Fibroblast of peridontal ligament (primary cell): Measurements from ENCODE around the gene TUBA4A.
"Not testable (repeated sequence)": the region's sequence is repeated elsewhere in the genome, so short reads cannot be mapped to it uniquely, and the experiment has no call there.

Experiments used
- DNase-seq: peaks from one replicate; pipeline ENCODE4 v3.0.0-alpha.2; 2010; ENCODE audit errors: extremely low read depth

TUBA4A gene

DNA sequence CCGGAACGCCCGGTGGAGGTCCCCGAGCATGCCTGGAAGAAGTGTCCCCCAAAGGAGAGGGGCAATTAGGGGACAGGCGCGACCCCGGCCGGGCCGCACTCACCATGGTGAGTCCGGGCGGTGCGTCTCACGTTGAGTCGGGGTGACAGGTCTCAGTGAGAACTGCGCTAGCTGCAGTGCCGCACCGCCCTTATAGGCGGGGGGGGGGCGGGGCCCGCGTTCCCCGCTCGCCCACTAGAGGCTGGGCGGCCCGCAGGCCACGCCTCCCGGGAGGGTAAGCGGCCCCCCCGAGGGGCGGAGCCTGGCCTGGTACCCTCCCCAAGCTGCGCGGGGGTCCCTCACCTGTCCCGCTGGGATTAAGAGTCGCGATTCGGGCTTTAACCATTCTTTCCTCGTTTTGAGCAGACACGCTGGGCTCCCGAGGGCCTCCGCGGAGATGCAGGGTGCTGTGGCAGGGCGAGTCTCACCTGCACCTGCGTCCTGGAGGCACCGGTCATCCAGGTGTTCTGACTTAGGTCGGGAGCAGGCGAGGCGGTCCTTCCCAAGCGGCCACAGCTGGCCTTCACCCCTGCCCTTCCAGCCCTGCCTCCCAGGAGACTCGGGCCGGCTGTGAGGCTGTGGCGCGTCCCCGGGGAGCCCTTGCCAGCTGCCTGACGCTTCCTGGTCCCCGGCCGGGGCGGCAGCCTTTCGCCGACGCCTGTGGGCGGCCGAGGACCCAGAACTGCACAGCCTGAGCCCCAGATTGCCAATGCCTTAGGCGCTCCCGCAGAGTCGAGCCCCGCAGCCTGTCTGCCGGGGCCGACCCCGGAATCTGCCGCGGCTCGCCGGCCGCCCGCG lies at the start of gene TUBA4A:
Gene TUBA4A (minus strand): TSS at position 166 of the 837 bp plus-strand sequence. CDS start 60 bp downstream, at position 106.
- peak; percentile 35 for DNase-seq

DNA sequence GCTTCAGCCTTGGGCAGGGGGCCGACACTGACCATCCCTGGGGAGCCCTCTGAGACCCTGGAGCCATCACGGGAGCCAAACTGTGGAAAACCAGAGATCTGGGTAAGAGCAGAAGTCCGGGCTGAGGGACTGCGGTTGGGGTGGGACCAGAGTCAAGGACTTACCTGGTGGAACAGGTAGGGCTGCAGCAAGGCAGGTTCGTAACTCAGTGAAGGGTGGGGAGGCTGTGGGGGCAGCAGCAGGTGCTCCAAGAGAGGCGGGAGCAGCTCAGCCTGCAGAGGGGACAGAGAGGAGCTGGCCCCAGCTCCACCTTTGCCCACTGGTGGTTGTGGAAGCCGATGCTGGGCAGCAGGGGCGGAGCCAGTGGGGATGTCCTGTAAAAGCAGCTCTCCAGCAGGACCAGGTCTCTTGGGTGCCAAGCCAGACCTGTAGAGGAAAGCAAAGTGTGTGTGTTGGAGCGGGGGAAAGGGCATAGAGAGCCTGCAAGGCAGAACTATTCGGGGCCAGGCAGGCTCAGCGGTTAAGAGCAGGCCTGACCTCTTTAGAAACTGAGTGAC lies 48.8 kb upstream of the TUBA4A start:
- no peak for DNase-seq

DNA sequence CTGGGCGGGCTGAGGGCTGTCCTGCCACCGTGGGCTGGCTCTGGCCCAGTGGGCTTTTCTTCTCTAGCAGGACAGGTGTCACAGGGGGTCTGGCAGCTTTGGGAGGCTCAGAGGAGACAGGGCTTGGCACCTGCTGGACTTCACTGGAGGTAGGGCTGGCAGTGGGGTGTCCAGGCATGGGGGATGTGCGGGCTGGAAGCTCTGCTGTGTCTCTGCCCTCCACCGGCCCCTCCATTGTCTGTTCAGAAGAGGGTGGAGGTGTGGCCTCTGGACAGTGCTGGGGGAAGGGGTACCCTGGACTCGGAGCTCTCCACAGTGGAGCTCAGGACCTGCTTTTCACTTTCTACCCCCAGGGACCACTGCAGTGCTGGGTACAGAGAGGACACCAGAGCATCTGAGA lies 46.3 kb upstream of the TUBA4A start:
- no peak for DNase-seq

DNA sequence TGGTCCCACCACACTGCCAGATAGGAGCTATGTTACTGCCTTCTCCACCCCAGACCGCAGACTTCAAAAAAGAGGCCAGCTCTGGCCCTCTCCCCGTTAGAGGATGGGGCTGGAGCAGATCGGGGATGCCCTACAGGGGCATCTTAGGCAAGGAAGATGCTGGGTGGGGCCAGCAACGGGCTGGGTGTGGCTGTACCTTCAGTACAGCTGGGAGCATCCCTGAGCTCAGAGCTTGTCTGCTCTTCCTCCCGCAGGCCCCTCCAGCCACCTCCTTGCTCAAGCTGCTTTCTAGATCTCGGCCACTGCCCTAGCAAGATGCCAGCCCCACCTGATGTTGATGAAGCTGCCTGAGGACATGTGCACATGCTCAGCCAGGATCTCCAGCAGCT lies 45.6 kb upstream of the TUBA4A start:
- DNase-seq: no peak

DNA sequence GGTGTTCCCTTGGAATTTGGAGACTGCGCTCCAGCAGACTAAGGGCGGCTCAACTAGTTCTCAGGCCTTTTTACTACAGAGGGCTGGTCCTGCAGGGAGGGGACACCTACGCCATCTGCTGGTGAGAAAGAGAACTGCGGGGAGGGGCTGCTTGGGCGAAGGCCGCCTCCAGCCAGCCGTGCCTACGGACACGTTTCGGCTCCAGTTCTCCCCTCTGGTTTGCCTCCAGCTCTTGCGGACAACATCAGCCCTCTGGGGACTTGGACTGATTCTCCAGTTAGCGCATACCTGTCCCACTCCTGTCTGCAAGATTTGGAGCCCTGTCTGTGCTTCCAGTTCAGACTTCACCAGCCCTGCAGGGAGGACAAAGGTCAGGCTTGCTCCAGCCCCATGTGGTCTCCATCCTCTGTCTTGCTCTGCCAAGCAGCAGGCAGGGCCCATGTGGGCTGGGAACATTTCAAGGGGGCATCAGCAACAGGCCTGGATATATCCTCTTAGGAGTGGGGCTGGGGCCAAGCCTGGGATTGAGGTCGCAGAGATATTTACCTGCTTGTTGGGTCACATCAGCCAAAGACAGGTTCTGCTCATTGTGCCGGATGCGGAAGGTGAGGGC lies 45.1 kb upstream of the TUBA4A start:
- peak; percentile 78 for DNase-seq

DNA sequence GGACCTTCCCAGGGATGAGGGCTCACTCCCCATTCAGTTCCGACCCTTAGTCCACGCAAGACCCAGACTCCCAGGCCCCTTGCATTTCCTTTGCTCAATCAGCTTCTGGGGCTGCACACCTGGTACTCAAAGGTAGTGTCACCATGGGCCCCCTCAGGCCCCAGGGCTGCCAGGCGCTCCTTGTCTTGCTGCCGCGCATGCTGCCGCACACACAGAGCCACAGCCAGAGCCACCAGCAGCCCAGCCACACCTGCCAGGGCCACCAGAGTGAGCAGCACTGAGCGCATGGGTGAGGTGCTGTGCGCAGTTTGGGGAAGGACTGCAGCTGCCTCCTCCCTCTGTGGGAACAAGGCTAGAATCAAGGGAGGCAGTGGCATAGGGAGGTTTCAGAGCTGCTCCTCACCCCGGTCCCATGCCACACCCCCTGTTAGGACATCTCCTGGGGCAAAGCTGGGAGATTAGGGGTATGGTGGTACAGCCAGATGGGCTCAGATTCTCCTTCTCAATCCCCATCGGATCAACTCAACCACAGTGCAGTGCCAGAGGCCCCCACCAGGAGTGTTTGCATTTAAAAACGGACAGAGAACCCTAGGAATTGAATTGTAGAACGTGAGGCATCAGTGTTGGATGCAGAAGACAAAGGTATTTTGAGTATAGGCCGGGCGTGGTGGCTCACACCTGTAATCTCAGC lies 44.2 kb upstream of the TUBA4A start:
- no peak for DNase-seq

DNA sequence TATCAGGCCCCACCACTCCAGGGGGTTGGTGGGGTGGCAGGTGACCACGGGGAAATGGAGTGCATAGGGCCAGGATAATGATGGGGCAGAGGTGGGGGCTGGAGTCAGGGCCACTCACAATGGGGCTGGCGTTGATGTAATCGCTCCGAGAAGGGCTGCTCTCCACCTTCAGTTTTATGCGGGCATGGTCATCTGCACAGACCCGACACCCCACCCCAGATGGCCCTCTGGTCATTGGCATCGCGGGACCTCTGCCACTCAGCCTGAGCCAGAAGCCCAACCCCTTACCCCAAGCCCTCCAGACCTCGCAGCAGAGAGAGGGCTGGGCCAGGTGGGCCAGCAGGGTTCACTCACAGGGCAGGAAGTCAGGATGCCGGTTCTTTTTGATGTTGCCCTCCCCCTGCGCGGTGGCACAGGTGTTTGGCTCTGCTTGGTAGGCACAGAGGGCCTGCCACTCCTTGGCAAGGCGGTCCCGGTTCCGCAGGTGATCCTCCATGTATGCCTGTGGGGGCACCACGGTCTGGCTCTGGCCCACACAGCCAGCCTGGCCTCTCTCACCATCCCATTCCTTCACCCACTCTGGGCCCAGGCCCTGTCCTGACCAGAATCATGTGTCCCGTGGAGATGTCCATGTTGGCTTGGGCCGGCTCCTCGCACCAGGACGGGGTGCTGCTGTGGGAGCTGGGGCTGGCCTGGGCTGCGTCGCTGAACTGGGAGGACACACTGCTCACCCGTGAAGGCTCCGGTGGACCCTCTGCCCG lies 43.1 kb upstream of the TUBA4A start:
- no peak for DNase-seq

DNA sequence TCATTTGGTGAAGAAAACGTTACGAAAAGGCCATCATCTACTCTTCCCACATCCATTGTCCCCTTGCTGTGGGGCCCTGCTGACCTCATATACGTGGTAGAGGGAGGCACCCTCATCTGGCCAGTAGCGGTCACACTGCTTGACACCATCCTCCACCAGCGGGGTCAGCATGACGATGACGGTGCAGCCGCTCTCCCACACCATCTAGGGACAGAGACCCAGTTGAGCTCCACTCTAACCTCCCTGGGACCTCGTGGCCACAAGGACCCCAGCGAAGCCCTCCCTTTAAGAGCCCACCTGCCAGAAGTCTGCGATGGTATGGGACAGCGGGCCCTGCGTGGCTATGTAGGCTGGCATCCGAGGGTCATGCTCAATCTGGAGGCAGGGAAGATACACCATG lies 42.4 kb upstream of the TUBA4A start:
- DNase-seq: no peak

DNA sequence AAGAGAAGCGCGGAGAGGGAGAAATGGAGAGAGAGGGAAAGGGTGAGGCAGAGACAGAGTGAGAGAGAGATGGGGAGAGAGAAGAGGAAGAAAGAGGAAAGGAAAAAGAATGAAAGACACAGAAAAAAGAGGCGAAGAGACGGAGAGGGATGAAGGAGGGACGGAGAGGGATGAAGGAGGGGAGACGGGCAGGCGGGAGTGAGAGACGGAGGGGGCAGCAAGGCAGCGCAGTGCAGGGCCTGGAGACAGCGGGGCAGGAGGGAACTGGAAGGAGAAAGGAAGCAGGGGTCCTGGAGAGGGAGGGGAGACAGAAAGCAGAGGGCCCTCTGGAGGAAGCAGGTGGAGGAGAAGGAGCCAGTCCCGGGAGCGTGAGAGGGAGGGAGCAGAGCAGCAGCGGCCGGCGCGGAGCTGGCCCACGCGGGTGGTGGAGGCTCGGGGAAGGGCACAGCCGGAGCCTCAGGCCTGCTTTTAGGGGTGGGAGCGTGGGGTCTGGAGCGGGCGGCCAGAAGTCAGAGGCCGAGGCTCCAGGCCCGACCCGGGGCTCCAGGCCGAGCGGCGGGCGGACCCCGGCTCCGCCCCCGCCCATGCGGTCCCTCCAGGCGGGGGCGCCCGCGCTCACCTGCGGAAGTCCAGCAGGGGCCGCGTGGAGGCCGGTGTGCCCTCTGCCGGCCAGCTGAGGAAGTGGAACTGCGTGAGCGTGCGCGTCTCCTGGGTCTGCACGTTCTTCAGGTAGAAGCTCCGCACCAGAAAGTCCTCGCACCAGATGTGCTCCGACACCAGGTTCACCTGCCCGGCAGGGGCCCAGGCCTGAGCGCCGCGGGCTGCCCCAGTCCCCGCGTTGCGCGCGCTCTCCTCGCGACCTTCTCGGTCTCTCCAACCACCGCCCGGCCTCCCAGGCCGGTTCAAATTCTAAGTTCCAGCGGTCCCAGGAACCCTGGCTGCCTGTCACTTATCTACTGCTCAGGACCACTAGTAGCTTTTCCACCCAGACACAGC lies 40.9 kb upstream of the TUBA4A start:
- peak; percentile 69 for DNase-seq

DNA sequence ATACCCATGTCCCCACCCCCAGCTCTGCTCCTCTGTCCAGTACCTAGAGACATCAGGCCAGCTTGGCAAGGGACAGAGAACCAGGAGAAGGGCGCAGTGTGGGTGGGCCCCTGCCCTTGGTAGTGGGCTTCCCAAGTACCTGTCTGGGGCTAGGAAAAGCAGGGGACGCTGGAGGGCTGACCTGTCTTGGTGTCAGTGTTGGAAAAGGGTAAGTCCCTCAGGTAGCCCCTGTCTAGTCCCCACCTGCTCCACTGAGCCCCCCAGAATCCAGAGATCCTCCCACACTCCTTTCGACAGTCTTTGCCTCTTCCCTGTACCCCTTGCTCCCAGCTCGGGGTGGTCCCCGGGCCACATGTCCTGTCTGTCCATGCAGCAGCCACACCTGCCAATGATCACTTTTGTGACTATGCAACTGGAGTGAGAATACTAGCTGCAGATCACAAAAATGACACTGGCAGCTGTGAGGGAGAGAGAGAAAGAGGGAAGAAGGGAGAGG lies 40.1 kb upstream of the TUBA4A start:
- DNase-seq: no peak

DNA sequence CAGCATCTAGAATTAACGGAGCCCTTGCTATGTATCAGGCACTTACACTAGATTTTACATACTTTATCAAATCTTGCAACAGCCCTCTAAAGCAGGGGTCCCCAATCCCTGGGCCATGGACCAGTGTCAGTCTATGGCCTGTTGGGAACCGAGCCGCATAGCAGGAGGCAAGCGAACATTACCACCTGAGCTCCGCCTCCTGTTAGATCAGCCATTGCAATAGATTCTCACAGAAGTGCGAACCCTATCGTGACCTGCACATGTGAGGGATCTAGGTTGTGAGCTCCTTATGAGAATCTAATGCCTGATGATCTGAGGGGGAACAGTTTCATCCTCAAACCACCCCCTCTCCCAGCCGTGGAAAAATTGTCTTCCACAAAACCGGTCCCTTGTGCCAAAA lies 38.9 kb upstream of the TUBA4A start:
- no peak for DNase-seq

DNA sequence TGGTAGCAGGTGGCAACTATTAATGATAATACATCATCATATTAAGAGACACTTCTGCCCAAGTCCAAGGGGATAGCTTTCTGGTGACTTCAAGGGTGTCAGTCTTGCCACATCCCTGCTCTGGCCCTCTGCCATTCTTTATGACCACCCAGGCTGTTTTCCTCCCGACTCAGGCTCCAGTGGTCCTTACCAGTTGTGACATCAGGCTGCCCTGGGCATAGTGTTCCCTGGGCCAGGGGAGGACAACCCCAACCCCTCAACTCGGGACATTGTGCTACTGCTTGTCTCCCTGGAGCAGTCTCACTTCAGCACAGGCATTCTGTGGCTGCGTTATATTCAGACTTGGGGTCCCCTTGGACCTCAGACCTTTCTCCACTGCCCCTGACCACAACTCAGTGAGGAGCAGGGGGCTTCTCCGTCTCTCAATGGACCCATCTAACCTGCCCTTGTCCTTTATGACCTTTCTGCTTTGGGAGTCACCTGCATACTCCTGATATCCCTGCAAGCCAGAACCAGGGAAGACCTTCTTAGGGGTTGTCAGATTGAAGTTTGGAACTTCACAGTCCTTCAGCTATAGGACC lies 38.3 kb upstream of the TUBA4A start:
- no peak for DNase-seq

DNA sequence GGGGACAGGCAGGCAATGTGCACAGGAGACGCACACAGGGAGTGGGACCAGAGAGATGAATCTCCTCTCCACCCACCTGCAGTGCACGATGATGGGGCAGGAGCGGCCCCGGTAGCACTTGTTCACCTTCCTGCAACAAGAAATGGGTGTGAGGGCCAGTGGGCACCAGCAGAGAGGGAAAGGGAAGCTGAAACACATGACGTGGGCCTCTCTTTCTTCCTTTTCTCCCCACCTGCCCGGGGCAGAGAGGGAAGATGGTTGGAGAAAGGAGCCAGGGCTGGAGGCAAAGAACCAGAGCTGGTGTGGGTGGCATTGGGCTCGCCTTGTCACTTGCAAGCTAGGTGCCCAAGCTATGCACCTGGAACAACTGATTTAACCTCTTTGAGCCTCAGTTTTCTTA lies 37.7 kb upstream of the TUBA4A start:
- no peak for DNase-seq

DNA sequence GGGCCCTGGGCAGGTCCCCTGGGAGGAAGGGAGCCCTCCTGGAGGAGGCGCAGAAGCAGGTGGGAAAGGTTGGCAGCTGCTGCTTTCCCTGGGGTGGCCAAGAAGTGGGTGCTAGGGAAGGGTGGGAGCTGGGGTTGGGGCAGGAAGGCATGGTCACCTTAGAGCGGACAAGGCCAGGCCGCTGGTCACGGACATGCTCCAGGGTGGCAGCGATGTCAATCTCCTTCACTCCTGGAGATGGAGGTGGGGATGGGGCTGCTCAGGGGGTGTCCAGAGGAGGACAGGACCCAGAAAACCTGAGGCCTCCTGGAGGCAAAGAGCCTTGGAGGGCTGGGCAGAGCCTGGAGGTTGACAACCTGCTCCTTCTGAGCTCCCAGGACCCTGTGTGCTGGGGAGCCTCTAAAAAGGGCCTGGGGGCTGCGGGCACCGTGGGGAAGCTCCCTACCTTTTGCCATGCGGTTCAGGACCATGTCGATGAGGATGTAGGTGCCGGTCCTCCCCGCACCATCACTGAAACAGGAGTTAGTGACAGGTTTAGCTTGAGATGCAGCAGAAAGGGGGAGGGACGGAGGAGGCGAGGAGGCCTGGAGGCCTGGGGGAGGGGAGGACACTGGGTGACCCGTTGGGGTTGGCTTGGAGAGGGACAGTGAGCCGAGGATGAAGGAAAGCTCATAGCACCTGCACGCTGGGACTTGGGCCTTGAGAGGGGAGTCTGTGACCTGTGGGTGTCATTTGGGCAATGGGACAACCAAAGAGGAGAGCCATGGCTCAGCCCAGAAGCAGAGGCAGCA lies 36.9 kb upstream of the TUBA4A start:
- DNase-seq: no peak

DNA sequence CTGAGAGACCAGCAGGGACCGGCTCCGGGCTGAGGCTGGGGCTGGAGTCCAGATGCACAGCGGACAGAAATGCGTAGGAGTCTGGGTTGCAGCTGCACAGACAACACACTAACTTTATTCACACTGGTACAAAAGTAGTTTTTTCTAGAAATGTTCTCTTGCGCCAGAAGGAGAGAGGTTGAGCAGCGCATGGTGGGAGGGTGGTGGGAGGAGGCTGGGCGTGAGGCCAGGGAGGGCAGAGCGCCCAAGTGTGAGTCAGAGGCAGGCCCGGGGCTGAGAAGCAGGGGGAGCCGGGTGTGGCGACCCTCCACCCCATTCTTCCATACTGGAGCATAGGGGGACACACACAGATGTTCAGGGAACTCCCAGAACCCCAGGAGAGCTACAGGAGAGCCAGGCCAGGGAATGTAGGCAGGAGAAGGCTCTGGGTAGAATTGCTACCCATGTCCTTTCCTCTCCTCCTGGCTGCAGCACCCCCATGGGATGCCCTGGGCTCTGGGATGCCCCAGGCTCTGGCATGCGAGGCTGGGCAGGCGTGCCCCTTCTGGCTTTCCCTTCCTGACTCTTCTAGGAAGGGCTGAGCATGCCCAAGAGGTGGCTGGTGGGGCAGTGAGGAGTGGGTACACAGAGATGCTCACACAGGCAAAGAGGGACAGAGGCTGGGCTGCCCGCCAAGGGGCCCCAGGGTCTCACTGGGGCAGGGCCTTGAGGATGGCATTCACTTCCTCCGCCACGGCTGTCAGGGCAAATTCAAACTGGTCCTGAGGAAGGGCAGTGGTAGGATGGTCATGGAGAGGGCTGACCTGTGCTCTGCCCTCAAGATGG lies 36.0 kb upstream of the TUBA4A start:
- DNase-seq: peak; percentile 91

DNA sequence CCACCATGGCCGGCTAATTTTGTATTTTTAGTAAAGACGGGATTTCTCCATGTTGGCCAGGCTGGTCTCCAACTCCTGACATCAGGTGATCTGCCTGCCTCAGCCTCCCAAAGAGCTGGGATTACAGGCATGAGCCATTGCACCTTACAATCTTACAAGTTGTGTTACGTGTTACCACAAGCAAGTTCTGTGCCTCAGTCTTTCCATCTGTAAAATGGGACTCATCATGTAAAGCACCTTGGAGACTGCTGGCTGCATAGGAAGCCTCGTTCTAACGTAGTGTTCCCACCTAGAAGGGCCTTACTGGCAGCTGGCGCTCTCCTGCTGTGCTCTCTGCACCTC lies 35.4 kb upstream of the TUBA4A start:
- DNase-seq: no peak

DNA sequence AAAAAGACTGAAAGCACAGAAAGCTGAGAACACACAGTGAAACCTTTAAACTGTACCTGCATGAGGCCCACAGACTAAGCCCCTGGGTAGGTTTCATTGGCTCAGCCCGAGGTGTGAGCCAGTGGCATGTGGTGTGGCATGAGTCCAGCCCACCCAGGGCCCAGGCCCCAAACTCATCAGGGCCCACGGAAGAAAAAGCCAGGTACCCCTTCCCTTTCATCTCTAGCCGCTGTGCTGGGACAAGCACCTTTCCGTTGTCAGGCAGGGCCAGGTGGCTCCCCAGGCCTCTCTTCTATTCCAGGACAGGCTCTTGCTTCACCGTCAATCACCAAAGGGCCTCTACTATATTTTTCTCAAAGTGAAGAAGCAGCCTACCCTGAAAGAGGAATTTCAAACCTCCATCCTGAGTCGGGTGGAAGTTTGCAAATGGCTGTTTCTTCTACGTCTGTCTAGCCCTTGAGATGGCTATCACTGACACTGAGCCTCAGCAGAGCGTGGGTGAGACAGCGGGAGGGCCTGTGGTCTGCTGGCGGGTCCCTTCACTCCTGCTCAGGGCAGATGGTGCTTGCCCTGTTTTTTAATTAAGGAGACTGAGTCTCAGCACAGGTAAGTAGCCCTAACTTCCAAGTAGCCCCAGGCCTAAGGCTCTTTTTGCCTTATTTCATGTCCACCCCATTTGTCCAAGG lies 34.0 kb upstream of the TUBA4A start:
- no peak for DNase-seq

DNA sequence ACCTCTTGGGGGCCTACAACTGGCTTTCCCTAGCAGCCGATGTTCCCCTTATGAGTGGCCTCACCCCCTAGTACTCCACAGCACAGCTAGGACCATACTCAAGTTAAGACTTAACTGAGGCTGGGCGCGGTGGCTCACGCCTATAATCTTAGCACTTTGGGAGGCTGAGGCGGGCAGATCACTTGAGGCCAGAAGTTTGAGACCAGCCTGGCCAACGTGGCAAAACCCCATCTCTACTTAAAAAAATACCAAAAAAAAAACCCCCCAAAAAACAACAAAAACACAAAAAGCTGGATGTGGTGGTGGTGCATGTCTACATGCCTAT lies 33.4 kb upstream of the TUBA4A start:
- not testable (repeated sequence) for DNase-seq
